K562 (cell line): Measurements from ENCODE around the gene LHX3. TPM values are rescaled to one million over a fixed set of nuclear protein-coding genes. Genes with fewer than 3 reads are reported as not detected.
A peak's percentile ranks its signal among the peaks of the same experiment; 100 is the strongest.

Source experiments
- ATF7 ChIP-seq: fragments of 450-650 bp; IDR thresholded peaks from 2 replicates; pipeline ENCODE4 v1.7.1; 2014; ENCODE audit warnings: mild to moderate bottlenecking, moderate library complexity
- BCLAF1 ChIP-seq, 2 experiments: fragments of 450-650 bp in 1 of 2; IDR thresholded peaks; 2 replicates each; pipeline ENCODE4 v1.6.1; 2011 to 2017; ENCODE audit warnings: low read depth in 2 of 2, antibody characterized with exemption in 1 of 2, borderline replicate concordance in 1 of 2, low read length in 1 of 2, mild to moderate bottlenecking in 1 of 2, mixed read lengths in 1 of 2; ENCODE audit not compliant: control insufficient read depth in 1 of 2
- CEBPZ ChIP-seq: fragments of 150-350 bp; IDR thresholded peaks from 2 replicates; pipeline ENCODE4 v1.6.1; 2014; ENCODE audit warnings: low read depth, mild to moderate bottlenecking, low read length, borderline replicate concordance
- CREB3L1 ChIP-seq: fragments of 450-650 bp; IDR thresholded peaks from 2 replicates; pipeline ENCODE4 v1.6.1; 2014; ENCODE audit warnings: low read depth, mild to moderate bottlenecking, moderate library complexity, borderline replicate concordance
- NKRF ChIP-seq: fragments of 450-650 bp; IDR thresholded peaks from 2 replicates; pipeline ENCODE4 v1.6.1; 2016; ENCODE audit warnings: borderline replicate concordance
- SOX6 ChIP-seq: fragments of 450-650 bp; IDR thresholded peaks from 2 replicates; pipeline ENCODE4 v1.6.1; 2014; ENCODE audit warnings: mild to moderate bottlenecking
- ZBTB26 ChIP-seq: fragments of 450-650 bp; formaldehyde crosslinking; IDR thresholded peaks from 2 replicates; pipeline ENCODE4 v1.4.0; 2022; ENCODE audit warnings: missing genetic modification characterization
- ZNF592 ChIP-seq: fragments of 450-650 bp; IDR thresholded peaks from 2 replicates; pipeline ENCODE4 v1.6.1; 2017; ENCODE audit warnings: antibody characterized with exemption, mild to moderate bottlenecking
- polyA plus RNA-seq, 8 experiments: library from polyadenylated mRNA; depleted of rRNA in 4 of 8; stranded (reverse) in 5 of 8; unstranded in 3 of 8; fragments of >200 nt; fragmentation: Nextera tagmentation in 2 of 8; fragmentation: Illumina TruSeq in 1 of 8; extraction: Ambion mirVana in 2 of 8; extraction: Trizol in 1 of 8; gene quantifications; 2 replicates each; pipeline versions ENCODE4 v1.2.1 to v1.2.3, GENCODE V29; 2011 to 2014; ENCODE audit warnings: inconsistent platforms in 1 of 8, missing spikeins in 1 of 8
- total RNA-seq, 7 experiments: library from RNA; depleted of rRNA in 6 of 7; stranded (reverse); fragments of >200 nt in 6 of 7; fragmentation: Illumina TruSeq in 2 of 7; extraction: Trizol in 2 of 7; gene quantifications; 2 replicates each; pipeline versions ENCODE4 v1.2.1 to v1.2.3, GENCODE V29; 2011 to 2021; ENCODE audit warnings: low replicate concordance in 1 of 7

Gene LHX3
- total and polyA plus RNA-seq, 9 of the 15 experiments (the other 6 are each of a cell fraction or from before 2014, with no cell fraction given): 0.09 TPM; not detected in 8

- TF ChIP-seq CEBPZ: no peak
- TF ChIP-seq SOX6: peak; percentile 89
- no peak for TF ChIP-seq BCLAF1 (IDR thresholded peaks at IDR 0.05; ENCODE audit: borderline replicate concordance in 1 of 2, control insufficient read depth in 1 of 2, low read depth in 2 of 2, low read length in 1 of 2)
- peak; percentile 40; the same call in 1 of the 2 replicates for TF ChIP-seq ATF7
- TF ChIP-seq CREB3L1: no peak
- TF ChIP-seq ZNF592: no peak
- no peak for TF ChIP-seq ZBTB26 (CRISPR knock-in tag)
- TF ChIP-seq NKRF: no peak
These were observed 32.8 kb upstream of the LHX3 start (continued) for GRCh38 chr9:136237486-136238341.
